ENCODE results near the gene KLK3. TPM values are rescaled to one million over a fixed set of nuclear protein-coding genes. Genes with fewer than 3 reads are reported as not detected.

KLK3 gene
- total RNA-seq, 6 experiments from 2014 or later = not detected

DNA sequence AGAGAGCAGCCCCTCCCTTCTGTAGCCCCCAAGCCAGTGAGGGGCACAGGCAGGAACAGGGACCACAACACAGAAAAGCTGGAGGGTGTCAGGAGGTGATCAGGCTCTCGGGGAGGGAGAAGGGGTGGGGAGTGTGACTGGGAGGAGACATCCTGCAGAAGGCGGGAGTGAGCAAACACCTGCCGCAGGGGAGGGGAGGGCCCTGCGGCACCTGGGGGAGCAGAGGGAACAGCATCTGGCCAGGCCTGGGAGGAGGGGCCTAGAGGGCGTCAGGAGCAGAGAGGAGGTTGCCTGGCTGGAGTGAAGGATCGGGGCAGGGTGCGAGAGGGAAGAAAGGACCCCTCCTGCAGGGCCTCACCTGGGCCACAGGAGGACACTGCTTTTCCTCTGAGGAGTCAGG lies 4.2 kb downstream of the KLK3 start:
- Mint-ChIP-seq H3K4me3 (no peak overlapping the region), H3K9me3 (peaks cover 14% of the 10 kb centered on the region; the same call in 1 of the 2 replicates), H3K27ac (no peak overlapping the region), H3K36me3 (ENCODE audit: low read depth) (no peaks in the 10 kb centered on the region; the same call in 1 of the 2 replicates), H3K4me1 (ENCODE audit: low read depth) (no peaks in the 10 kb centered on the region), H3K27me3 (ENCODE audit: insufficient read depth) (peaks cover 8% of the 10 kb centered on the region)
- no peak for DNase-seq
- no peak for TF ChIP-seq CTCF (IDR thresholded peaks at IDR 0.05)

DNA sequence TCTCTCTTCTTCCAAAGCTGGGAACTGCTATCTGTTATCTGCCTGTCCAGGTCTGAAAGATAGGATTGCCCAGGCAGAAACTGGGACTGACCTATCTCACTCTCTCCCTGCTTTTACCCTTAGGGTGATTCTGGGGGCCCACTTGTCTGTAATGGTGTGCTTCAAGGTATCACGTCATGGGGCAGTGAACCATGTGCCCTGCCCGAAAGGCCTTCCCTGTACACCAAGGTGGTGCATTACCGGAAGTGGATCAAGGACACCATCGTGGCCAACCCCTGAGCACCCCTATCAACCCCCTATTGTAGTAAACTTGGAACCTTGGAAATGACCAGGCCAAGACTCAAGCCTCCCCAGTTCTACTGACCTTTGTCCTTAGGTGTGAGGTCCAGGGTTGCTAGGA lies 5.1 kb downstream of the KLK3 start:
- no peak for DNase-seq

DNA sequence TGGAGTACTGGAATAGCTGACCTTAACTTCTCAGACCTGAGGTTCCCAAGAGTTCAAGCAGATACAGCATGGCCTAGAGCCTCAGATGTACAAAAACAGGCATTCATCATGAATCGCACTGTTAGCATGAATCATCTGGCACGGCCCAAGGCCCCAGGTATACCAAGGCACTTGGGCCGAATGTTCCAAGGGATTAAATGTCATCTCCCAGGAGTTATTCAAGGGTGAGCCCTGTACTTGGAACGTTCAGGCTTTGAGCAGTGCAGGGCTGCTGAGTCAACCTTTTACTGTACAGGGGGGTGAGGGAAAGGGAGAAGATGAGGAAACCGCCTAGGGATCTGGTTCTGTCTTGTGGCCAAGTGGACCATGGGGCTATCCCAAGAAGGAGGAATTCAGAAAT lies 6.3 kb downstream of the KLK3 start:
- Mint-ChIP-seq H3K27ac (no peak overlapping the region), H3K9me3 (peaks cover 8% of the 10 kb centered on the region; the same call in 1 of the 2 replicates), H3K27me3 (ENCODE audit: insufficient read depth) (peaks cover 8% of the 10 kb centered on the region), H3K36me3 (ENCODE audit: low read depth) (no peaks in the 10 kb centered on the region; the same call in 1 of the 2 replicates), H3K4me3 (no peak overlapping the region), H3K4me1 (ENCODE audit: low read depth) (no peaks in the 10 kb centered on the region)
- TF ChIP-seq CTCF (IDR thresholded peaks at IDR 0.05) = no peak
- DNase-seq = no peak

More for the DNA sequence above, 5.1 kb downstream of the KLK3 start:
- H3K27me3 Mint-ChIP-seq (ENCODE audit: insufficient read depth) = peaks cover 8% of the 10 kb centered on the region
- no peak overlapping the region for H3K4me3 Mint-ChIP-seq
- TF ChIP-seq CTCF (IDR thresholded peaks at IDR 0.05) = no peak
- H3K9me3 Mint-ChIP-seq = peaks cover 8% of the 10 kb centered on the region; the same call in 1 of the 2 replicates
- no peaks in the 10 kb centered on the region; the same call in 1 of the 2 replicates for H3K36me3 Mint-ChIP-seq (ENCODE audit: low read depth)
- H3K27ac Mint-ChIP-seq = no peak overlapping the region
- H3K4me1 Mint-ChIP-seq (ENCODE audit: low read depth) = no peaks in the 10 kb centered on the region

DNA sequence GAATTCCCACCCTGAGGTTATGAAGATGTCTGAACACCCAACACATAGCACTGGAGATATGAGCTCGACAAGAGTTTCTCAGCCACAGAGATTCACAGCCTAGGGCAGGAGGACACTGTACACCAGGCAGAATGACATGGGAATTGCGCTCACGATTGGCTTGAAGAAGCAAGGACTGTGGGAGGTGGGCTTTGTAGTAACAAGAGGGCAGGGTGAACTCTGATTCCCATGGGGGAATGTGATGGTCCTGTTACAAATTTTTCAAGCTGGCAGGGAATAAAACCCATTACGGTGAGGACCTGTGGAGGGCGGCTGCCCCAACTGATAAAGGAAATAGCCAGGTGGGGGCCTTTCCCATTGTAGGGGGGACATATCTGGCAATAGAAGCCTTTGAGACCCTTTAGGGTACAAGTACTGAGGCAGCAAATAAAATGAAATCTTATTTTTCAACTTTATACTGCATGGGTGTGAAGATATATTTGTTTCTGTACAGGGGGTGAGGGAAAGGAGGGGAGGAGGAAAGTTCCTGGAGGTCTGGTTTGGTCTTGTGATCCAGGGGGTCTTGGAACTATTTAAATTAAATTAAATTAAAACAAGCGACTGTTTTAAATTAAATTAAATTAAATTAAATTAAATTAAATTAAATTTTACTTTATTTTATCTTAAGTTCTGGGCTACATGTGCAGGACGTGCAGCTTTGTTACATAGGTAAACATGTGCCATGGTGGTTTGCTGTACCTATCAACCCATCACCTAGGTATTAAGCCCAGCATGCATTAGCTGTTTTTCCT lies 7.0 kb downstream of the KLK3 start:
- no peak for DNase-seq
- Mint-ChIP-seq H3K36me3 (ENCODE audit: low read depth) (no peaks in the 10 kb centered on the region; the same call in 1 of the 2 replicates), H3K4me3 (no peak overlapping the region), H3K4me1 (ENCODE audit: low read depth) (no peaks in the 10 kb centered on the region), H3K27ac (no peak overlapping the region), H3K9me3 (peaks cover 8% of the 10 kb centered on the region; the same call in 1 of the 2 replicates), H3K27me3 (ENCODE audit: insufficient read depth) (peaks cover 8% of the 10 kb centered on the region)
- TF ChIP-seq CTCF (IDR thresholded peaks at IDR 0.05) = no peak

DNA sequence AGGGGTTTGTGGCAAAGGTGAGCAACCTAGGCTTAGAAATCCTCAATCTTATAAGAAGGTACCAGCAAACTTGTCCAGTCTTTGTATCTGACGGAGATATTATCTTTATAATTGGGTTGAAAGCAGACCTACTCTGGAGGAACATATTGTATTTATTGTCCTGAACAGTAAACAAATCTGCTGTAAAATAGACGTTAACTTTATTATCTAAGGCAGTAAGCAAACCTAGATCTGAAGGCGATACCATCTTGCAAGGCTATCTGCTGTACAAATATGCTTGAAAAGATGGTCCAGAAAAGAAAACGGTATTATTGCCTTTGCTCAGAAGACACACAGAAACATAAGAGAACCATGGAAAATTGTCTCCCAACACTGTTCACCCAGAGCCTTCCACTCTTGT lies 14.8 kb downstream of the KLK3 start:
- H3K27me3 Mint-ChIP-seq (ENCODE audit: insufficient read depth) = peaks cover 3% of the 10 kb centered on the region
- H3K27ac Mint-ChIP-seq = no peak overlapping the region
- H3K36me3 Mint-ChIP-seq (ENCODE audit: low read depth) = no peaks in the 10 kb centered on the region
- H3K9me3 Mint-ChIP-seq = no peaks in the 10 kb centered on the region; the same call in 1 of the 2 replicates
- no peak overlapping the region for H3K4me3 Mint-ChIP-seq
- no peak for DNase-seq
- no peaks in the 10 kb centered on the region for H3K4me1 Mint-ChIP-seq (ENCODE audit: low read depth)
- no peak for TF ChIP-seq CTCF (IDR thresholded peaks at IDR 0.05)
